Breast epithelium (tissue), 3 donors: ENCODE measurements around the gene TRIM24.

Source experiments
- POLR2A ChIP-seq: fragments of 450-650 bp; IDR thresholded peaks from one replicate; pipeline ENCODE4 v1.6.1; 2016; ENCODE audit warnings: antibody characterized with exemption, mild to moderate bottlenecking, moderate library complexity
- POLR2AphosphoS5 ChIP-seq, 3 donors: sonication (generic); formaldehyde crosslinking; IDR thresholded peaks; one replicate each; pipeline ENCODE4 v1.6.1; 2017; ENCODE audit warnings: antibody characterized with exemption in 3 of 3
- TF ChIP-seq, protein P1 (sequence below), 3 donors: fragments of 450-650 bp; IDR thresholded peaks; one replicate each; pipeline ENCODE4 v1.5.1; 2016 to 2017; ENCODE audit warnings: antibody characterized with exemption in 3 of 3, mild to moderate bottlenecking in 3 of 3, moderate library complexity in 3 of 3

DNA sequence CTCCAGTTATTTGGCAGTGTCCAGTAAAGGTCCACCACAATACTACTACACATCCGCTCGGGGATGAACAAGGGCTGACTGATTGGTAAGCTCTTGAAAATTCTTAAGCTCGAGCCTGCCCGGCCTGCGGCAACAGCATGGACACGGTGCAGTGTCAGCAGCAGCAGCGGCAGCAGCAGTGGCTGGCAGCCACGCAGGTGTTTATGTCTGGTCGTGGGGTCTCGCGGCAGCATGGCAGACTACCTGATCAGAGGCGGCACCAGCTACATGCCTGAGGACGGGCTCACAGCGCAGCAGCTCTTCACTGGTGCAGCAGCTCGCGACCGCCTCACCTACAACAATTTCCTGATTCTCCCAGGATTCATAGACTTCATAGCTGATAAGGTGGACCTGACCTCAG lies 19.6 kb upstream of the TRIM24 start:
- TF ChIP-seq, protein P1, sequence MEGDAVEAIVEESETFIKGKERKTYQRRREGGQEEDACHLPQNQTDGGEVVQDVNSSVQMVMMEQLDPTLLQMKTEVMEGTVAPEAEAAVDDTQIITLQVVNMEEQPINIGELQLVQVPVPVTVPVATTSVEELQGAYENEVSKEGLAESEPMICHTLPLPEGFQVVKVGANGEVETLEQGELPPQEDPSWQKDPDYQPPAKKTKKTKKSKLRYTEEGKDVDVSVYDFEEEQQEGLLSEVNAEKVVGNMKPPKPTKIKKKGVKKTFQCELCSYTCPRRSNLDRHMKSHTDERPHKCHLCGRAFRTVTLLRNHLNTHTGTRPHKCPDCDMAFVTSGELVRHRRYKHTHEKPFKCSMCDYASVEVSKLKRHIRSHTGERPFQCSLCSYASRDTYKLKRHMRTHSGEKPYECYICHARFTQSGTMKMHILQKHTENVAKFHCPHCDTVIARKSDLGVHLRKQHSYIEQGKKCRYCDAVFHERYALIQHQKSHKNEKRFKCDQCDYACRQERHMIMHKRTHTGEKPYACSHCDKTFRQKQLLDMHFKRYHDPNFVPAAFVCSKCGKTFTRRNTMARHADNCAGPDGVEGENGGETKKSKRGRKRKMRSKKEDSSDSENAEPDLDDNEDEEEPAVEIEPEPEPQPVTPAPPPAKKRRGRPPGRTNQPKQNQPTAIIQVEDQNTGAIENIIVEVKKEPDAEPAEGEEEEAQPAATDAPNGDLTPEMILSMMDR (IDR thresholded peaks at IDR 0.05): no peak
- TF ChIP-seq POLR2A (no peak), POLR2AphosphoS5 (IDR thresholded peaks at IDR 0.05) (no peak)
